Measurements from ENCODE around the gene KDM2A. TPM values are rescaled to one million over a fixed set of nuclear protein-coding genes. Genes with fewer than 3 reads are reported as not detected.
A peak's percentile ranks its signal among the peaks of the same experiment; 100 is the strongest.

The KDM2A gene
- total RNA-seq, 1 donor, result 65.9 TPM

DNA sequence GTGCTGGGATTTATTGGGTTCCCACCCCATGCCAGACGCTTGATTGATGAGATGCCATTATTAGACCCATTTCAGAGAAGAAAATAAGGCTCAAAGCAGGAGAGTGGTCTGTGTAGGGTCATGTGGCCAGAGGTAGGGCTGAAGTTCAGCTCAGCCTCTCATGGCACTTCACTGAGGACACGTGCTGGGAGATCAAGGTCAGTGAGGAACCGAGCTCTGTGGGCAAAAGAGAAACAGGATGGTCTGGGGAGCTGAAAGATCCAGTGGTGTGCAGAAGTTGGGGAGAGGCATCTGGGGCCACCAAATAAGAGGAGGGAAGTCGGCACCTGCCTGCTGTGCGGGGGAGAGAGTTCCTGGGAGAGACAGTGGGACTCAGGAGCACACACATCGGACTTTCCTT is 42.9 kb upstream of the KDM2A start:
- Histone ChIP-seq H3K27ac (ENCODE audit: low read depth, low read length) (no peak overlapping the region), H3K9me3 (ENCODE audit: low read depth, low read length) (no peaks in the 10 kb centered on the region), H3K4me3 (ENCODE audit: insufficient read depth, low read length) (no peak overlapping the region), H3K27me3 (ENCODE audit: insufficient read depth, low read length) (no peaks in the 10 kb centered on the region), H3K4me2 (ENCODE audit: insufficient read depth, low read length) (no peak overlapping the region), H3K4me1 (ENCODE audit: insufficient read depth, low read length) (peaks cover 8% of the 10 kb centered on the region), H2AFZ (ENCODE audit: low read length) (no peak overlapping the region), H3K79me2 (ENCODE audit: insufficient read depth, low read length) (no peaks in the 10 kb centered on the region), H4K20me1 (ENCODE audit: insufficient read depth, low read length) (no peaks in the 10 kb centered on the region), H3K36me3 (ENCODE audit: insufficient read depth, low read length) (no peaks in the 10 kb centered on the region)
- DNase-seq (ENCODE audit: insufficient read length, low spot score, missing footprints), result no peak
- TF ChIP-seq, protein P1, sequence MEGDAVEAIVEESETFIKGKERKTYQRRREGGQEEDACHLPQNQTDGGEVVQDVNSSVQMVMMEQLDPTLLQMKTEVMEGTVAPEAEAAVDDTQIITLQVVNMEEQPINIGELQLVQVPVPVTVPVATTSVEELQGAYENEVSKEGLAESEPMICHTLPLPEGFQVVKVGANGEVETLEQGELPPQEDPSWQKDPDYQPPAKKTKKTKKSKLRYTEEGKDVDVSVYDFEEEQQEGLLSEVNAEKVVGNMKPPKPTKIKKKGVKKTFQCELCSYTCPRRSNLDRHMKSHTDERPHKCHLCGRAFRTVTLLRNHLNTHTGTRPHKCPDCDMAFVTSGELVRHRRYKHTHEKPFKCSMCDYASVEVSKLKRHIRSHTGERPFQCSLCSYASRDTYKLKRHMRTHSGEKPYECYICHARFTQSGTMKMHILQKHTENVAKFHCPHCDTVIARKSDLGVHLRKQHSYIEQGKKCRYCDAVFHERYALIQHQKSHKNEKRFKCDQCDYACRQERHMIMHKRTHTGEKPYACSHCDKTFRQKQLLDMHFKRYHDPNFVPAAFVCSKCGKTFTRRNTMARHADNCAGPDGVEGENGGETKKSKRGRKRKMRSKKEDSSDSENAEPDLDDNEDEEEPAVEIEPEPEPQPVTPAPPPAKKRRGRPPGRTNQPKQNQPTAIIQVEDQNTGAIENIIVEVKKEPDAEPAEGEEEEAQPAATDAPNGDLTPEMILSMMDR (IDR thresholded peaks at IDR 0.05; ENCODE audit: extremely low read depth, low read depth, low read length), result no peak

GRCh38 chr11:67079065-67079705 is 39.9 kb upstream of the KDM2A start:
- Histone ChIP-seq H3K4me2 (ENCODE audit: insufficient read depth, low read length) (no peak overlapping the region), H2AFZ (ENCODE audit: low read length) (no peak overlapping the region), H3K4me1 (ENCODE audit: insufficient read depth, low read length) (peaks cover 16% of the 10 kb centered on the region), H4K20me1 (ENCODE audit: insufficient read depth, low read length) (no peaks in the 10 kb centered on the region), H3K36me3 (ENCODE audit: insufficient read depth, low read length) (no peaks in the 10 kb centered on the region), H3K9me3 (ENCODE audit: low read depth, low read length) (no peaks in the 10 kb centered on the region), H3K27ac (ENCODE audit: low read depth, low read length) (no peak overlapping the region), H3K4me3 (ENCODE audit: insufficient read depth, low read length) (no peak overlapping the region), H3K27me3 (ENCODE audit: insufficient read depth, low read length) (no peaks in the 10 kb centered on the region), H3K79me2 (ENCODE audit: insufficient read depth, low read length) (no peaks in the 10 kb centered on the region)
- TF ChIP-seq, protein P1 (IDR thresholded peaks at IDR 0.05; ENCODE audit: extremely low read depth, low read depth, low read length), result no peak
- peak; percentile 44 for DNase-seq (ENCODE audit: insufficient read length, low spot score, missing footprints)

DNA sequence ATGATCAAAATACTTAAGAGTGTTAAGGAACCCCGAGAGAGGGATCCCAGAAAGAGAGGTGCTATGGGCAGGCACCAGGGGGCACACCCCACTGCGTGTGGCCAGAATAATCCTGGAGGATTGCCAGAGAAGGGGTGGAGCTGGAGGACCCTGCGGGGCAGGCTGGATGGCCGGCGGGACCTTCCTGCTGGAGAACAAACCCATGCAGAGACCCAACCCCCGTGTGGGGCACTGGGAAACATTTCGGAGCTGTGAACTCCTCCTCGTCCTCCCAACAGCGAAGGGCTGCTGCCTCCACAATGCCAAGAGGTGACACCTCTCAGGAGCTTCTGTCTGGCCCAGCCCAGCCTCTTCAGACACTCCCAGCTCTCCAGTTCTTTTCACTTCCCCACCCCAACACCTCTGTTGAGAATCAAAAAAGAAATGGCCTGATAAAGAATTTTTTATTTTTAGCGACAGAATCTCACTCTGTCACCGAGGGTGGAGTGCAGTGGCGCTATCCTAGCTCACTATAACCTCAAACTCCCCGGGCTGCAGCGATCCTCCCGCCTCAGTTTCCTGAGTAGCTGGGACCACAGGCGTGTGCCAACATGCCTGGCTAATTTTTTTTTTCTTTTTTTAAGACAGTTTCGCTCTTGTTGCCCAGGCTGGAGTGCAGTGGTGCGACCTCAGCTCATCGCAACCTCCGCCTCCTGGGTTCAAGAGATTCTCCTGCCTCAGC is 36.8 kb upstream of the KDM2A start:
- no peaks in the 10 kb centered on the region for H3K36me3 ChIP-seq (ENCODE audit: insufficient read depth, low read length)
- TF ChIP-seq, protein P1 (IDR thresholded peaks at IDR 0.05; ENCODE audit: extremely low read depth, low read depth, low read length), result no peak
- H4K20me1 ChIP-seq (ENCODE audit: insufficient read depth, low read length), result no peaks in the 10 kb centered on the region
- H3K4me2 ChIP-seq (ENCODE audit: insufficient read depth, low read length), result peak overlapping the region; percentile 71
- peaks cover 16% of the 10 kb centered on the region for H3K4me1 ChIP-seq (ENCODE audit: insufficient read depth, low read length)
- no peaks in the 10 kb centered on the region for H3K79me2 ChIP-seq (ENCODE audit: insufficient read depth, low read length)
- DNase-seq (ENCODE audit: insufficient read length, low spot score, missing footprints), result peak; percentile 39
- peak overlapping the region; percentile 62 for H2AFZ ChIP-seq (ENCODE audit: low read length)
- no peaks in the 10 kb centered on the region for H3K9me3 ChIP-seq (ENCODE audit: low read depth, low read length)
- H3K27me3 ChIP-seq (ENCODE audit: insufficient read depth, low read length), result no peaks in the 10 kb centered on the region
- H3K4me3 ChIP-seq (ENCODE audit: insufficient read depth, low read length), result peak overlapping the region; percentile 37
- no peak overlapping the region for H3K27ac ChIP-seq (ENCODE audit: low read depth, low read length)

DNA sequence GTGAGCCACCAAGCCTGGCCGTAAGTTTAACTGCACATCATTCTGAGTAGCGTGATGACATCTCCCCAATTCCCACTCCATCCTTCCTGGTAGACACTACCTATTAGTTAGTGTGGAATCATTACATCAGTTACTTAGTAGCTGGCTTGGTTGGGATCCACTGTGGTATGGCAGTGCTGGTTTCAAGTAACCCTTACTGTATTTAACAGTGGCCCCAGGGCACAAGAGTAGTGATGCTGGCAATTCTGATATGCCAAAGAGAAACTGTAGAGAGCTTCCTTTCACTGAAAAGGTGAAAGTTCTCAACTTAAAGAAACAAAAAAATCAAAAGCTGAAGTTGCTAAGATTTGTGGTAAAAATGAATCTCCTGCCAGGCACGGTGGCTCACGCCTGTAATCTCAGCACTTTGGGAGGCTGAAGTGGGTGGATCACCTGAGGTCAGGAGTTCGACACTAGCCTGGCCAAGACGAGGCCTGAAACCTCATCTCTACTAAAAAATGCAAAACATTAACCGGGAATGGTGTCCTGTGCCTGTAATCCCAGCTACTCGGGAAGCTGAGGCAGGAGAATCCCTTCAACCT is 35.2 kb upstream of the KDM2A start:
- TF ChIP-seq, protein P1 (IDR thresholded peaks at IDR 0.05; ENCODE audit: extremely low read depth, low read depth, low read length), result no peak
- no peaks in the 10 kb centered on the region for H4K20me1 ChIP-seq (ENCODE audit: insufficient read depth, low read length)
- no peak overlapping the region for H3K4me3 ChIP-seq (ENCODE audit: insufficient read depth, low read length)
- H3K36me3 ChIP-seq (ENCODE audit: insufficient read depth, low read length), result no peaks in the 10 kb centered on the region
- H3K27me3 ChIP-seq (ENCODE audit: insufficient read depth, low read length), result no peaks in the 10 kb centered on the region
- H2AFZ ChIP-seq (ENCODE audit: low read length), result no peak overlapping the region
- H3K4me1 ChIP-seq (ENCODE audit: insufficient read depth, low read length), result peaks cover 8% of the 10 kb centered on the region
- H3K9me3 ChIP-seq (ENCODE audit: low read depth, low read length), result no peaks in the 10 kb centered on the region
- H3K27ac ChIP-seq (ENCODE audit: low read depth, low read length), result no peak overlapping the region
- H3K79me2 ChIP-seq (ENCODE audit: insufficient read depth, low read length), result no peaks in the 10 kb centered on the region
- H3K4me2 ChIP-seq (ENCODE audit: insufficient read depth, low read length), result no peak overlapping the region
- DNase-seq (ENCODE audit: insufficient read length, low spot score, missing footprints), result peak; percentile 26

Measured in osteoblast (primary cell).